ENCODE data around the gene DLST. TPM values are rescaled to one million over a fixed set of nuclear protein-coding genes. Genes with fewer than 3 reads are reported as not detected.

The DLST gene
- total RNA-seq, 2 donors from 2014 or later, result 68.6 to 91.6 TPM

DNA sequence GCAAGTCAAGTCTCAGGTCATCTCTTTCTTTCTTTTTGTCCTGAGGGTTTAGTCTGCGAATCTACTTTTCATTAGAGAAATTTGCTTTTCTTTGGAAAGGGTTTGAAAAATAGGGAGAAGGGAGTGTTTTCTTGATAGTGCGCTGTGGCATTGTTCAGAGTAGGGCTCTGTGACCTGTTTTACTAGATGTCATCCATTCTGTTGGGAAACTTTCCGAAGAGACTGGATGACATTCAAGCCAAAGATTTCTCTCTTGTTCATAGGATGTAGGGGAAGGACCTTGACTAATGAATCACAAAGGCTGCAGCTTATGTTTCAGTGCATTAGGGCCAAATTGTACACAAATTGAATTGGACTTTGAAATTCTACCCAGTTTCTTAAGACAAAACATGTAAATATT, 14.7 kb downstream of the DLST start:
- H3K27me3 ChIP-seq (replicated peaks; ENCODE audit: insufficient read depth), result no peaks in the 10 kb centered on the region
- TF ChIP-seq, protein P1, sequence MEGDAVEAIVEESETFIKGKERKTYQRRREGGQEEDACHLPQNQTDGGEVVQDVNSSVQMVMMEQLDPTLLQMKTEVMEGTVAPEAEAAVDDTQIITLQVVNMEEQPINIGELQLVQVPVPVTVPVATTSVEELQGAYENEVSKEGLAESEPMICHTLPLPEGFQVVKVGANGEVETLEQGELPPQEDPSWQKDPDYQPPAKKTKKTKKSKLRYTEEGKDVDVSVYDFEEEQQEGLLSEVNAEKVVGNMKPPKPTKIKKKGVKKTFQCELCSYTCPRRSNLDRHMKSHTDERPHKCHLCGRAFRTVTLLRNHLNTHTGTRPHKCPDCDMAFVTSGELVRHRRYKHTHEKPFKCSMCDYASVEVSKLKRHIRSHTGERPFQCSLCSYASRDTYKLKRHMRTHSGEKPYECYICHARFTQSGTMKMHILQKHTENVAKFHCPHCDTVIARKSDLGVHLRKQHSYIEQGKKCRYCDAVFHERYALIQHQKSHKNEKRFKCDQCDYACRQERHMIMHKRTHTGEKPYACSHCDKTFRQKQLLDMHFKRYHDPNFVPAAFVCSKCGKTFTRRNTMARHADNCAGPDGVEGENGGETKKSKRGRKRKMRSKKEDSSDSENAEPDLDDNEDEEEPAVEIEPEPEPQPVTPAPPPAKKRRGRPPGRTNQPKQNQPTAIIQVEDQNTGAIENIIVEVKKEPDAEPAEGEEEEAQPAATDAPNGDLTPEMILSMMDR (IDR thresholded peaks at IDR 0.05), result no peak
- H3K9me3 ChIP-seq, result no peaks in the 10 kb centered on the region
- H3K27ac ChIP-seq, result no peak overlapping the region
- no peak for DNase-seq (ENCODE audit: low spot score)
- H3K36me3 ChIP-seq, result peaks cover 93% of the 10 kb centered on the region
- H3K4me1 ChIP-seq (ENCODE audit: control insufficient read depth in 1 of 2, low read depth in 2 of 2), result no peaks in the 10 kb centered on the region
- ATAC-seq (ENCODE audit: insufficient number of reproducible peaks, low FRiP score, low read depth), result no peak
- no peak overlapping the region for H3K4me3 ChIP-seq

DNA sequence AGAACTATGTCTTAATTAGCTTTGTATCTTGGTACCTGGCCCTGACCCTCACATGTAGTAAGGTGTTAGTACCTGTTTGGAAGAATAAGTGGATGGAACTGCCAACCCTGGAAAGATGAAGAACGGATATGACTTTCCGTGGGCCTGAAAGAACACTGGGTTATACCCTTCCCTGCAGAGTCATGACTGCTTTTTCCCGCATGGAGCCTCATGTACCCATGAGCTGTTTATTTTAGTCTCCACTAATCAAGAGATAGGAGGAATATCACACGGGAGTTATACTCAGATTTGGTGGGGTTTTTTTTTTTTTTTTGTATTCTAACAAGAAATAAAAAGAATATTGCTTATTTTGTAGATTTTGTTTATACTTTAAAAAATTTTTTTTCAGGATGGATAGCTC, 15.9 kb downstream of the DLST start:
- Histone ChIP-seq H3K4me1 (ENCODE audit: control insufficient read depth in 1 of 2, low read depth in 2 of 2) (no peaks in the 10 kb centered on the region), H3K27ac (no peak overlapping the region), H3K4me3 (no peak overlapping the region), H3K9me3 (no peaks in the 10 kb centered on the region), H3K36me3 (peaks cover 93% of the 10 kb centered on the region), H3K27me3 (replicated peaks; ENCODE audit: insufficient read depth) (no peaks in the 10 kb centered on the region)
- TF ChIP-seq, protein P1 (IDR thresholded peaks at IDR 0.05), result no peak
- no peak for DNase-seq (ENCODE audit: low spot score)
- ATAC-seq (ENCODE audit: insufficient number of reproducible peaks, low FRiP score, low read depth), result no peak

DNA sequence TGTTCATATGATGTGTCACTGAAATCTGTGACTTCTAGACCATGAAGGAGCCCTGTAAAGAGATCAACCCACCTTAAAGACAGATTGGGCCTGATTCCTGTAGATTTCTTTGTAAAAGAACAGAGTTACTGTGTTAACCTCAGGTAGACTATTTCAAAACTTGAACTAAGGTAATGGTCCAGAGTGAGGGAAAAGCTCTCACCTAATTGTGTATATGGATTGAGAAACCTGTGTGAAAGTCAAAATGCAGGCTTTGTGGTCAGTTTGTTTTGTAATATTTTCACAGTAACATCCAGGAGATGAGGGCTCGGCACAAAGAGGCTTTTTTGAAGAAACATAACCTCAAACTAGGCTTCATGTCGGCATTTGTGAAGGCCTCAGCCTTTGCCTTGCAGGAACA, 16.4 kb downstream of the DLST start:
- no peaks in the 10 kb centered on the region for H3K9me3 ChIP-seq
- H3K4me3 ChIP-seq, result no peak overlapping the region
- peaks cover 93% of the 10 kb centered on the region for H3K36me3 ChIP-seq
- no peak overlapping the region for H3K27ac ChIP-seq
- ATAC-seq (ENCODE audit: insufficient number of reproducible peaks, low FRiP score, low read depth), result no peak
- TF ChIP-seq, protein P1 (IDR thresholded peaks at IDR 0.05), result no peak
- no peaks in the 10 kb centered on the region for H3K4me1 ChIP-seq (ENCODE audit: control insufficient read depth in 1 of 2, low read depth in 2 of 2)
- no peak for DNase-seq (ENCODE audit: low spot score)
- no peaks in the 10 kb centered on the region for H3K27me3 ChIP-seq (replicated peaks; ENCODE audit: insufficient read depth)

DNA sequence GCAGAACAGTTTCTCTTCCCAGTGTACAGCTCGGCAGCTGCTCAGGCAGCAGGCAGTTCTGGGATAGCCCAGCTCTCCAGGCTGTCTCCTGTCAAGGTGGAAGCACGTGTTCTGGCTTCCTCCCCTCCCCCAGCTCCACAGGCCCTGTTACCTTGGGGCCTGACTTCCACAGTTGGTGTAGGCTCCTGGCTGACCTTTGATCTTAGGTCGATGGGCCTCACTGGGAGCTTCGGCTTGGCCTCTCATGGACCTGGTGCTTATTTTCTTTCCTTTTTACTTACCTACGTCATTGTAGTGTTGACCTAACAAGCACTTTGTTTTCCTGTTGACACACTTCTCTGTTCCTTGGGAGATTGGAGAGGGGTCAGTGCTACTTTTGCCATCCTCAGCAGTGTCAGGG, 17.0 kb downstream of the DLST start:
- Histone ChIP-seq H3K36me3 (peaks cover 91% of the 10 kb centered on the region), H3K27me3 (replicated peaks; ENCODE audit: insufficient read depth) (no peaks in the 10 kb centered on the region), H3K4me1 (ENCODE audit: control insufficient read depth in 1 of 2, low read depth in 2 of 2) (no peaks in the 10 kb centered on the region), H3K9me3 (no peaks in the 10 kb centered on the region), H3K4me3 (no peak overlapping the region), H3K27ac (no peak overlapping the region)
- no peak for ATAC-seq (ENCODE audit: insufficient number of reproducible peaks, low FRiP score, low read depth)
- TF ChIP-seq, protein P1 (IDR thresholded peaks at IDR 0.05), result no peak
- DNase-seq (ENCODE audit: low spot score), result no peak

DNA sequence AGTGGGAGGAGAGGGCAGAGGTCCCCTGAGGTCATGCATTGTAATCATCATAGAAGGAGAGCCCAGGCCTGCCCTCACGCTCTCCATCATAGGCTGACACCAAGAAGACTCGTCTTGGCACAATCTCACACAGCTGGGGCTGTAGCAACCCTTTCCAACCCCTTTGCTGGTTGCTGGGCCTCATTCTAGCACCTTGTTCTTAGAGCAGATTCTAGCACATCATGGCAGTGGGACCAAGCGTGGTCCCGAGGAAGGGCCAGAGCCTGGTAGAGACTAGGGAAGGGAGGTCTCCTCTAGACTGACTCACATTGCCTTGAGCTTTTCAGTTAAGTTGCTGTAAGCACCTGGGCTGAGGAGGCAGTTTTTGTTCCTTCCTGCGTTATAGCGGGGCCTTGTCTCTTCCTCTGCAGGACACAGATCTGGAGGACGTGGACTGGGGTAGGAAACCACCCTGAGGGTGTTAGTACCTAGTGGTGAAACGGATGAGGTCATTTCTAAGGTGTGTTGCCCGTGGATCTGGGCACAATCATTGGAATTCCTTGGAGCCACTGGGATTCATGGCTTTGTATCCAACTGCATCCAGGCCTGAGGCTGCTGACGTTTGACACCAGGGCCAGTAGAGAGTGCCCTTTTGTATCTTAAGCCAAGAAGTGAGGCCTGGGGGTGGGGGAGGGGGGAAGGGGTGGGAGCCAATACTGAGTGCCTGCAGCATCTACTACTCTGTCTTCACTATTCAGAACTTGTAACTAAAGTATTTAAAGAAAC, 21.4 kb downstream of the DLST start:
- Histone ChIP-seq H3K27me3 (replicated peaks; ENCODE audit: insufficient read depth) (no peaks in the 10 kb centered on the region), H3K4me3 (no peak overlapping the region), H3K27ac (no peak overlapping the region), H3K9me3 (no peaks in the 10 kb centered on the region), H3K4me1 (ENCODE audit: control insufficient read depth in 1 of 2, low read depth in 2 of 2) (peaks cover 0 to 17% of the 10 kb centered on the region in 2 donors), H3K36me3 (peaks cover 57% of the 10 kb centered on the region)
- no peak for DNase-seq (ENCODE audit: low spot score)
- ATAC-seq (ENCODE audit: insufficient number of reproducible peaks, low FRiP score, low read depth), result no peak
- TF ChIP-seq, protein P1 (IDR thresholded peaks at IDR 0.05), result no peak
